Caco-2 (cell line): ENCODE measurements around the gene HOXA1. TPM values are rescaled to one million over a fixed set of nuclear protein-coding genes. Genes with fewer than 3 reads are reported as not detected.

Experiments used
- BruUV-seq: library from RNA; stranded (reverse); fragments of 400-500 nt; replicated peaks from 2 replicates; lab custom pipeline; 2021; lab: Mats Ljungman, UMichigan
- CTCF ChIA-PET: fragments of 300-600 bp; sonication (Branson Sonifier 250); formaldehyde crosslinking; loops from one replicate; lab custom pipeline; 2022; ENCODE audit warnings: antibody characterized with exemption; lab: Charles Lee
- POLR2A ChIA-PET: fragments of 300-600 bp; sonication (Branson Sonifier 250); formaldehyde crosslinking; loops from one replicate; lab custom pipeline; 2022; ENCODE audit warnings: antibody characterized with exemption; lab: Charles Lee
- DNase-seq, 2 experiments: peaks; one replicate each; pipeline versions ENCODE4 v3.0.0 to v3.0.0-alpha.2; 2020 to 2022
- H3K27me3 ChIP-seq: replicated peaks from 2 replicates; pipeline ENCODE4 v1.6.0; 2011; ENCODE audit warnings: low read length; ENCODE audit not compliant: control insufficient read depth, insufficient read depth
- H3K36me3 ChIP-seq: 2 replicates; pipeline ENCODE4 v1.5.1; 2011; ENCODE audit warnings: low read length; ENCODE audit not compliant: control insufficient read depth, insufficient read depth
- H3K4me1 ChIP-seq: fragments of 250-450 bp; sonication (Bioruptor Pico); 2 replicates; pipeline ENCODE4 v1.5.1; 2020; ENCODE audit warnings: mild to moderate bottlenecking
- H3K4me3 ChIP-seq: 2 replicates; pipeline ENCODE4 v1.5.1; 2011; ENCODE audit warnings: low read depth, mild to moderate bottlenecking, control low read depth, low read length
- H3K9me3 ChIP-seq: fragments of 250-450 bp; sonication (Bioruptor Pico); 2 replicates; pipeline ENCODE4 v1.5.1; 2020; ENCODE audit warnings: mild to moderate bottlenecking, moderate library complexity
- H3K27ac Mint-ChIP-seq: one replicate; pipeline ENCODE4 v1.8.0; 2022; ENCODE audit warnings: mixed read lengths; ENCODE audit not compliant: unreplicated experiment
- H3K27me3 Mint-ChIP-seq: one replicate; pipeline ENCODE4 v1.8.0; 2022; ENCODE audit warnings: mixed read lengths; ENCODE audit not compliant: insufficient read depth, unreplicated experiment
- H3K36me3 Mint-ChIP-seq: one replicate; pipeline ENCODE4 v1.8.0; 2022; ENCODE audit warnings: mild to moderate bottlenecking, mixed read lengths; ENCODE audit not compliant: insufficient read depth, unreplicated experiment
- H3K4me1 Mint-ChIP-seq: one replicate; pipeline ENCODE4 v1.8.0; 2022; ENCODE audit warnings: low read depth, mixed read lengths; ENCODE audit not compliant: unreplicated experiment
- H3K4me3 Mint-ChIP-seq: one replicate; pipeline ENCODE4 v1.8.0; 2022; ENCODE audit warnings: mild to moderate bottlenecking, moderate library complexity, mixed read lengths; ENCODE audit not compliant: unreplicated experiment
- H3K9me3 Mint-ChIP-seq: one replicate; pipeline ENCODE4 v1.8.0; 2022; ENCODE audit warnings: mixed read lengths; ENCODE audit not compliant: unreplicated experiment
- CTCF ChIP-seq, 2 experiments: fragments of 200-600 bp in 1 of 2; IDR thresholded peaks; 1 replicate in 1 of 2; 2 replicates in 1 of 2; pipeline versions ENCODE4 v1.5.1 to v1.8.0; 2011 to 2022; ENCODE audit warnings: antibody characterized with exemption in 1 of 2, control low read depth in 1 of 2, inconsistent platforms in 1 of 2, low read depth in 1 of 2, low read length in 1 of 2, mild to moderate bottlenecking in 1 of 2, moderate library complexity in 1 of 2; ENCODE audit not compliant: insufficient read depth in 1 of 2, severe bottlenecking in 1 of 2, unreplicated experiment in 1 of 2
- intact Hi-C: fragments of 100-400 bp; cut with micrococcal nuclease; formaldehyde crosslinking; loops from one replicate; pipeline ENCODE4 v1.10.0; 2022; ENCODE audit not compliant: unreplicated experiment
- total RNA-seq: library from RNA; stranded (reverse); gene quantifications from 2 replicates; pipeline ENCODE4 v1.2.3, GENCODE V29; 2022

Gene HOXA1
- total RNA-seq, 1 experiment from 2014 or later = 18.5 TPM

DNA sequence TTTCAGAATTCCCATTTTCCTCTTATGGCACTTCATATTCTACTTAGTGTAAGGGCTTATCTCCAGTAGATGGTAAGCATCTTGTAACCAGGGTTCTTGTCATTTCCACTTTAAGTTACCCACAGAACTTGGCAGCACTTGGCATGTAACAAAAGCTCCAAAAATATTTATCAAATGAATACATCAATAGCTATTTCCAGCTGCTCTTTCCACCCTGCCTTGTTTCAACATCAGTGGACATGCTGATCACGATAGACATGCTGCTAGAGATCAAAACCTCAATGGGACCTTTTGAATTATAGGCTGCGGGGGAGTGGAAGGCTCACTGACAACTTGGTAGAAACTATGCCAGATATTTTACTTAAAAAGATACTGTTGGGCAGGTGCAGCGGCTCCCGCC is 32.9 kb downstream of the HOXA1 start:
- Mint-ChIP-seq H3K27ac (no peak overlapping the region), H3K4me3 (no peak overlapping the region), H3K36me3 (no peaks in the 10 kb centered on the region), H3K9me3 (no peaks in the 10 kb centered on the region), H3K27me3 (peaks cover 2% of the 10 kb centered on the region), H3K4me1 (peaks cover 5% of the 10 kb centered on the region)
- Histone ChIP-seq H3K27me3 (no peaks in the 10 kb centered on the region), H3K4me3 (no peak overlapping the region), H3K36me3 (no peaks in the 10 kb centered on the region), H3K4me1 (peaks cover 3% of the 10 kb centered on the region; the same call in 1 of the 2 replicates), H3K9me3 (no peaks in the 10 kb centered on the region)
- ChIA-PET POLR2A (no interaction called here), CTCF (no interaction called here)
- intact Hi-C loops = no loop called here
- BruUV-seq = no TSS peak
- DNase-seq = no peak
- TF ChIP-seq CTCF (IDR thresholded peaks at IDR 0.05; ENCODE audit: insufficient read depth in 1 of 2, low read depth in 1 of 2, low read length in 1 of 2, severe bottlenecking in 1 of 2, unreplicated experiment in 1 of 2) = no peak

GRCh38 chr7:27053153-27053552 is 42.6 kb downstream of the HOXA1 start:
- Histone ChIP-seq H3K4me3 (no peak overlapping the region), H3K27me3 (no peaks in the 10 kb centered on the region), H3K36me3 (no peaks in the 10 kb centered on the region), H3K9me3 (no peaks in the 10 kb centered on the region), H3K4me1 (no peaks in the 10 kb centered on the region)
- Mint-ChIP-seq H3K4me1 (no peaks in the 10 kb centered on the region), H3K27me3 (no peaks in the 10 kb centered on the region), H3K36me3 (no peaks in the 10 kb centered on the region), H3K4me3 (no peak overlapping the region), H3K27ac (no peak overlapping the region), H3K9me3 (no peaks in the 10 kb centered on the region)
- POLR2A ChIA-PET = no interaction called here
- BruUV-seq = no TSS peak
- no peak for TF ChIP-seq CTCF (IDR thresholded peaks at IDR 0.05; ENCODE audit: insufficient read depth in 1 of 2, low read depth in 1 of 2, low read length in 1 of 2, severe bottlenecking in 1 of 2, unreplicated experiment in 1 of 2)
- DNase-seq = no peak
- intact Hi-C loops = no loop called here
- CTCF ChIA-PET = no interaction called here

- H3K4me1 Mint-ChIP-seq = no peaks in the 10 kb centered on the region
- ChIA-PET POLR2A (interaction anchor here (0.7 kb wide), 1 partner anchor 71 kb away, joined by 3 read pairs; no protein-coding TSS in a partner anchor), CTCF (no interaction called here)
These were observed 44.3 kb downstream of the HOXA1 start for GRCh38 chr7:27051451-27051850.

More at GRCh38 chr7:27051451-27051850, 44.3 kb downstream of the HOXA1 start:
- Mint-ChIP-seq H3K36me3 (no peaks in the 10 kb centered on the region), H3K27me3 (no peaks in the 10 kb centered on the region), H3K27ac (no peak overlapping the region), H3K4me3 (no peak overlapping the region), H3K9me3 (no peaks in the 10 kb centered on the region)
- Histone ChIP-seq H3K36me3 (no peaks in the 10 kb centered on the region), H3K4me3 (no peak overlapping the region), H3K27me3 (no peaks in the 10 kb centered on the region), H3K9me3 (no peaks in the 10 kb centered on the region), H3K4me1 (no peaks in the 10 kb centered on the region)
- TF ChIP-seq CTCF (IDR thresholded peaks at IDR 0.05; ENCODE audit: insufficient read depth in 1 of 2, low read depth in 1 of 2, low read length in 1 of 2, severe bottlenecking in 1 of 2, unreplicated experiment in 1 of 2) = no peak
- BruUV-seq = no TSS peak
- DNase-seq = no peak
- intact Hi-C loops = no loop called here
